WTC11 (cell line): ENCODE data around the gene RASEF. TPM values are rescaled to one million over a fixed set of nuclear protein-coding genes. Genes with fewer than 3 reads are reported as not detected.
"Not testable (repeated sequence)": the region's sequence is repeated elsewhere in the genome, so short reads cannot be mapped to it uniquely, and the experiment has no call there.

Experiments
- ATAC-seq: fragments of 200-7000 bp; cut with Tn5 transposase; 2 replicates; pipeline ENCODE4 v1.10.0; 2021; ENCODE audit warnings: mild to moderate bottlenecking, moderate library complexity
- CTCF ChIA-PET: fragments of 300-600 bp; sonication (Branson Sonifier 250); formaldehyde crosslinking; loops from one replicate; lab custom pipeline; 2021; ENCODE audit warnings: antibody characterized with exemption; lab: Charles Lee
- POLR2A ChIA-PET: fragments of 350-600 bp; sonication (Branson Sonifier 250); formaldehyde crosslinking; loops from one replicate; lab custom pipeline; 2021; ENCODE audit warnings: antibody characterized with exemption; lab: Charles Lee
- DNase-seq: peaks from one replicate; pipeline ENCODE4 v3.0.0; 2021; ENCODE audit warnings: low spot score
- H3K27ac Mint-ChIP-seq: 2 replicates; pipeline ENCODE4 v1.8.0; 2021; ENCODE audit warnings: mixed read lengths
- H3K27me3 Mint-ChIP-seq: 2 replicates; pipeline ENCODE4 v1.8.0; 2021; ENCODE audit warnings: low read depth, mild to moderate bottlenecking, moderate library complexity, mixed read lengths
- H3K36me3 Mint-ChIP-seq: 2 replicates; pipeline ENCODE4 v1.8.0; 2021; ENCODE audit warnings: mixed read lengths
- H3K4me1 Mint-ChIP-seq: 2 replicates; pipeline ENCODE4 v1.8.0; 2022; ENCODE audit warnings: mixed read lengths
- H3K4me3 Mint-ChIP-seq: 2 replicates; pipeline ENCODE4 v1.8.0; 2021; ENCODE audit warnings: mild to moderate bottlenecking, moderate library complexity, mixed read lengths
- H3K9me3 Mint-ChIP-seq: 2 replicates; pipeline ENCODE4 v1.8.0; 2021; ENCODE audit warnings: mixed read lengths
- ATF1 ChIP-seq: sonication (generic); formaldehyde crosslinking; IDR thresholded peaks from 2 replicates; pipeline ENCODE4 v1.8.1; 2023; ENCODE audit warnings: mild to moderate bottlenecking, moderate library complexity, missing genetic modification reagents
- FOXJ3 ChIP-seq: sonication (generic); formaldehyde crosslinking; IDR thresholded peaks from 2 replicates; pipeline ENCODE4 v1.9.0; 2021; ENCODE audit warnings: missing genetic modification reagents, mild to moderate bottlenecking, borderline replicate concordance
- IRF2 ChIP-seq: sonication (generic); formaldehyde crosslinking; IDR thresholded peaks from 2 replicates; pipeline ENCODE4 v1.8.0; 2022; ENCODE audit warnings: low read depth, missing genetic modification reagents, borderline replicate concordance
- NR2C2 ChIP-seq: sonication (generic); formaldehyde crosslinking; IDR thresholded peaks from 2 replicates; pipeline ENCODE4 v1.8.0; 2022; ENCODE audit warnings: mild to moderate bottlenecking, missing genetic modification reagents
- NR3C1 ChIP-seq: sonication (generic); formaldehyde crosslinking; conservative IDR thresholded peaks from 2 replicates; pipeline ENCODE4 v1.8.1; 2023; ENCODE audit warnings: low read depth, mild to moderate bottlenecking, missing genetic modification reagents
- OVOL2 ChIP-seq: fragments of 250-450 bp; sonication (Bioruptor Pico); IDR thresholded peaks from 2 replicates; pipeline ENCODE4 v1.9.0; 2021; ENCODE audit warnings: mild to moderate bottlenecking, borderline replicate concordance
- SP1 ChIP-seq: sonication (generic); formaldehyde crosslinking; conservative IDR thresholded peaks from 2 replicates; pipeline ENCODE4 v1.8.1; 2022; ENCODE audit warnings: missing genetic modification reagents
- TCF7 ChIP-seq: sonication (generic); formaldehyde crosslinking; IDR thresholded peaks from 2 replicates; pipeline ENCODE4 v1.8.0; 2022; ENCODE audit warnings: mild to moderate bottlenecking, low read depth, missing genetic modification reagents, moderate library complexity
- ZNF232 ChIP-seq: sonication (generic); formaldehyde crosslinking; IDR thresholded peaks from 2 replicates; pipeline ENCODE4 v1.8.0; 2022; ENCODE audit warnings: mild to moderate bottlenecking, missing genetic modification reagents
- ZNF416 ChIP-seq: fragments of 250-450 bp; sonication (Bioruptor Pico); IDR thresholded peaks from 2 replicates; pipeline ENCODE4 v1.9.0; 2021; ENCODE audit warnings: mild to moderate bottlenecking, inconsistent platforms
- ZNF671 ChIP-seq: fragments of 250-450 bp; sonication (Bioruptor Pico); IDR thresholded peaks from 2 replicates; pipeline ENCODE4 v1.8.0; 2021; ENCODE audit warnings: mild to moderate bottlenecking
- total RNA-seq: library from RNA; stranded (reverse); gene quantifications from 3 replicates; pipeline ENCODE4 v1.2.3, GENCODE V29; 2021
- TF ChIP-seq, protein P1 (sequence below): fragments of 250-450 bp; sonication (Bioruptor Pico); IDR thresholded peaks from 2 replicates; pipeline ENCODE4 v1.9.0; 2021; ENCODE audit warnings: mild to moderate bottlenecking
- TF ChIP-seq, protein P2 (sequence below): sonication (generic); formaldehyde crosslinking; IDR thresholded peaks from 2 replicates; pipeline ENCODE4 v1.8.1; 2022; ENCODE audit warnings: missing genetic modification reagents, borderline replicate concordance
- TF ChIP-seq, protein P3 (sequence below): sonication (generic); formaldehyde crosslinking; IDR thresholded peaks from 2 replicates; pipeline ENCODE4 v1.8.0; 2023; ENCODE audit warnings: missing genetic modification reagents, mild to moderate bottlenecking, borderline replicate concordance
- TF ChIP-seq, protein P4 (sequence below): fragments of 250-450 bp; sonication (Bioruptor Pico); IDR thresholded peaks from 2 replicates; pipeline ENCODE4 v1.9.0; 2021; ENCODE audit warnings: mild to moderate bottlenecking
- TF ChIP-seq, protein P5 (sequence below): sonication (generic); formaldehyde crosslinking; IDR thresholded peaks from 2 replicates; pipeline ENCODE4 v1.8.1; 2022; ENCODE audit warnings: mild to moderate bottlenecking, moderate library complexity, missing genetic modification reagents

RASEF gene
- total RNA-seq, 1 experiment from 2014 or later, result 6.5 TPM

DNA sequence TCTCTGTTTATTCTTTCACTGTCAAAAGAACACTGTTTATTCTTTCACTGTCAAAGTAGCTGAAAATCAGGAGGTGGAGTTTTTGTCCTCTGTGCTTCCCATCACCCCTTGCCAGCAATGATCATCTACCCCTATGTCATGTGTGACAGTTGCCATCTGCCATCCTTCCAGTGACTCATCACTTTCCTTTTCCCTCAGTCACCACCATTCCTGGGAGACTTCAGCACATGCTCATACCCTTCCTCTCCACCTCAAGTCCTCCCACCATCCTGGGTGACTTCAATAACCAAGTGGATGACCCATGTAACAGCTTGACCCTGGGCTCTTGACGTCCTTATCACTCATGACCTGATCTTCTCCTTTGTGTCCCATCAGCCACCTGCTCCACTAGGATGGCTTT lies 43.3 kb upstream of the RASEF start:
- no peak for DNase-seq
- POLR2A ChIA-PET, result no interaction called here
- H3K36me3 Mint-ChIP-seq, result no peaks in the 10 kb centered on the region; the same call in 1 of the 2 replicates
- H3K4me1 Mint-ChIP-seq, result no peaks in the 10 kb centered on the region
- H3K27me3 Mint-ChIP-seq, result no peaks in the 10 kb centered on the region; the same call in 1 of the 2 replicates
- no peak for TF ChIP-seq FOXJ3 (CRISPR knock-in tag)
- TF ChIP-seq, protein P1, sequence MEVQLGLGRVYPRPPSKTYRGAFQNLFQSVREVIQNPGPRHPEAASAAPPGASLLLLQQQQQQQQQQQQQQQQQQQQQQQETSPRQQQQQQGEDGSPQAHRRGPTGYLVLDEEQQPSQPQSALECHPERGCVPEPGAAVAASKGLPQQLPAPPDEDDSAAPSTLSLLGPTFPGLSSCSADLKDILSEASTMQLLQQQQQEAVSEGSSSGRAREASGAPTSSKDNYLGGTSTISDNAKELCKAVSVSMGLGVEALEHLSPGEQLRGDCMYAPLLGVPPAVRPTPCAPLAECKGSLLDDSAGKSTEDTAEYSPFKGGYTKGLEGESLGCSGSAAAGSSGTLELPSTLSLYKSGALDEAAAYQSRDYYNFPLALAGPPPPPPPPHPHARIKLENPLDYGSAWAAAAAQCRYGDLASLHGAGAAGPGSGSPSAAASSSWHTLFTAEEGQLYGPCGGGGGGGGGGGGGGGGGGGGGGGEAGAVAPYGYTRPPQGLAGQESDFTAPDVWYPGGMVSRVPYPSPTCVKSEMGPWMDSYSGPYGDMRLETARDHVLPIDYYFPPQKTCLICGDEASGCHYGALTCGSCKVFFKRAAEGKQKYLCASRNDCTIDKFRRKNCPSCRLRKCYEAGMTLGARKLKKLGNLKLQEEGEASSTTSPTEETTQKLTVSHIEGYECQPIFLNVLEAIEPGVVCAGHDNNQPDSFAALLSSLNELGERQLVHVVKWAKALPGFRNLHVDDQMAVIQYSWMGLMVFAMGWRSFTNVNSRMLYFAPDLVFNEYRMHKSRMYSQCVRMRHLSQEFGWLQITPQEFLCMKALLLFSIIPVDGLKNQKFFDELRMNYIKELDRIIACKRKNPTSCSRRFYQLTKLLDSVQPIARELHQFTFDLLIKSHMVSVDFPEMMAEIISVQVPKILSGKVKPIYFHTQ (CRISPR knock-in tag), result no peak
- no peak for TF ChIP-seq IRF2 (CRISPR knock-in tag)
- TF ChIP-seq ZNF671 (CRISPR knock-in tag), result no peak
- TF ChIP-seq, protein P2, sequence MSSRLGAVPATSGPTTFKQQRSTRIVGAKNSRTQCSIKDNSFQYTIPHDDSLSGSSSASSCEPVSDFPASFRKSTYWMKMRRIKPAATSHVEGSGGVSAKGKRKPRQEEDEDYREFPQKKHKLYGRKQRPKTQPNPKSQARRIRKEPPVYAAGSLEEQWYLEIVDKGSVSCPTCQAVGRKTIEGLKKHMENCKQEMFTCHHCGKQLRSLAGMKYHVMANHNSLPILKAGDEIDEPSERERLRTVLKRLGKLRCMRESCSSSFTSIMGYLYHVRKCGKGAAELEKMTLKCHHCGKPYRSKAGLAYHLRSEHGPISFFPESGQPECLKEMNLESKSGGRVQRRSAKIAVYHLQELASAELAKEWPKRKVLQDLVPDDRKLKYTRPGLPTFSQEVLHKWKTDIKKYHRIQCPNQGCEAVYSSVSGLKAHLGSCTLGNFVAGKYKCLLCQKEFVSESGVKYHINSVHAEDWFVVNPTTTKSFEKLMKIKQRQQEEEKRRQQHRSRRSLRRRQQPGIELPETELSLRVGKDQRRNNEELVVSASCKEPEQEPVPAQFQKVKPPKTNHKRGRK, result no peak
- TF ChIP-seq ZNF232, result no peak
- no peak for TF ChIP-seq NR2C2 (CRISPR knock-in tag)
- TF ChIP-seq, protein P3, sequence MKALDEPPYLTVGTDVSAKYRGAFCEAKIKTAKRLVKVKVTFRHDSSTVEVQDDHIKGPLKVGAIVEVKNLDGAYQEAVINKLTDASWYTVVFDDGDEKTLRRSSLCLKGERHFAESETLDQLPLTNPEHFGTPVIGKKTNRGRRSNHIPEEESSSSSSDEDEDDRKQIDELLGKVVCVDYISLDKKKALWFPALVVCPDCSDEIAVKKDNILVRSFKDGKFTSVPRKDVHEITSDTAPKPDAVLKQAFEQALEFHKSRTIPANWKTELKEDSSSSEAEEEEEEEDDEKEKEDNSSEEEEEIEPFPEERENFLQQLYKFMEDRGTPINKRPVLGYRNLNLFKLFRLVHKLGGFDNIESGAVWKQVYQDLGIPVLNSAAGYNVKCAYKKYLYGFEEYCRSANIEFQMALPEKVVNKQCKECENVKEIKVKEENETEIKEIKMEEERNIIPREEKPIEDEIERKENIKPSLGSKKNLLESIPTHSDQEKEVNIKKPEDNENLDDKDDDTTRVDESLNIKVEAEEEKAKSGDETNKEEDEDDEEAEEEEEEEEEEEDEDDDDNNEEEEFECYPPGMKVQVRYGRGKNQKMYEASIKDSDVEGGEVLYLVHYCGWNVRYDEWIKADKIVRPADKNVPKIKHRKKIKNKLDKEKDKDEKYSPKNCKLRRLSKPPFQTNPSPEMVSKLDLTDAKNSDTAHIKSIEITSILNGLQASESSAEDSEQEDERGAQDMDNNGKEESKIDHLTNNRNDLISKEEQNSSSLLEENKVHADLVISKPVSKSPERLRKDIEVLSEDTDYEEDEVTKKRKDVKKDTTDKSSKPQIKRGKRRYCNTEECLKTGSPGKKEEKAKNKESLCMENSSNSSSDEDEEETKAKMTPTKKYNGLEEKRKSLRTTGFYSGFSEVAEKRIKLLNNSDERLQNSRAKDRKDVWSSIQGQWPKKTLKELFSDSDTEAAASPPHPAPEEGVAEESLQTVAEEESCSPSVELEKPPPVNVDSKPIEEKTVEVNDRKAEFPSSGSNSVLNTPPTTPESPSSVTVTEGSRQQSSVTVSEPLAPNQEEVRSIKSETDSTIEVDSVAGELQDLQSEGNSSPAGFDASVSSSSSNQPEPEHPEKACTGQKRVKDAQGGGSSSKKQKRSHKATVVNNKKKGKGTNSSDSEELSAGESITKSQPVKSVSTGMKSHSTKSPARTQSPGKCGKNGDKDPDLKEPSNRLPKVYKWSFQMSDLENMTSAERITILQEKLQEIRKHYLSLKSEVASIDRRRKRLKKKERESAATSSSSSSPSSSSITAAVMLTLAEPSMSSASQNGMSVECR, result no peak
- TF ChIP-seq SP1, result no peak
- TF ChIP-seq NR3C1 (CRISPR knock-in tag), result no peak
- TF ChIP-seq, all 79 proteins: peak for 0
- peaks cover 5% of the 10 kb centered on the region for H3K9me3 Mint-ChIP-seq
- ATAC-seq, result no peak
- CTCF ChIA-PET, result no interaction called here
- no peak overlapping the region for H3K27ac Mint-ChIP-seq
- H3K4me3 Mint-ChIP-seq, result no peak overlapping the region

DNA sequence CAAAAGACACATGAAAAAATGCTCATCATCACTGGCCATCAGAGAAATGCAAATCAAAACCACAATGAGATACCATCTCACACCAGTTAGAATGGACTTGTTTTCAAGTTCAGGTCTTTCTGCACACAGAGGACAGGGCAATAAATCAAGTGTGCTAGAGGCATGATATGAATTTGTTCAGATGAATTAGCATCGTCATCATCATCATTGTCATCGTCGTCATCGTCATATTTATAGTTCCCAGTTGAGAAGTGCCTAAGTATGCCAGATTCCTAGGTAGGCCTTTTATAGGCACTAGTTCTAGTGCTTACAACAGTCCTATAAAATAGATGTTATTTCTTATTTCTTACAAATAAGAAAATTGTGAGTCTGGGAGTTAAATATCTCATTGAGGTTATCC lies 34.7 kb upstream of the RASEF start:
- no peak for ATAC-seq
- Mint-ChIP-seq H3K27me3 (no peaks in the 10 kb centered on the region), H3K4me3 (no peak overlapping the region), H3K27ac (no peak overlapping the region), H3K36me3 (no peaks in the 10 kb centered on the region), H3K9me3 (peaks cover 20% of the 10 kb centered on the region), H3K4me1 (no peaks in the 10 kb centered on the region)
- POLR2A ChIA-PET, result no interaction called here
- CTCF ChIA-PET, result no interaction called here
- TF ChIP-seq, protein P4, sequence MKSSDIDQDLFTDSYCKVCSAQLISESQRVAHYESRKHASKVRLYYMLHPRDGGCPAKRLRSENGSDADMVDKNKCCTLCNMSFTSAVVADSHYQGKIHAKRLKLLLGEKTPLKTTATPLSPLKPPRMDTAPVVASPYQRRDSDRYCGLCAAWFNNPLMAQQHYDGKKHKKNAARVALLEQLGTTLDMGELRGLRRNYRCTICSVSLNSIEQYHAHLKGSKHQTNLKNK (CRISPR knock-in tag), result no peak
- TF ChIP-seq ZNF416 (CRISPR knock-in tag), result no peak
- no peak for TF ChIP-seq TCF7
- TF ChIP-seq OVOL2 (CRISPR knock-in tag), result no peak
- TF ChIP-seq, protein P5, sequence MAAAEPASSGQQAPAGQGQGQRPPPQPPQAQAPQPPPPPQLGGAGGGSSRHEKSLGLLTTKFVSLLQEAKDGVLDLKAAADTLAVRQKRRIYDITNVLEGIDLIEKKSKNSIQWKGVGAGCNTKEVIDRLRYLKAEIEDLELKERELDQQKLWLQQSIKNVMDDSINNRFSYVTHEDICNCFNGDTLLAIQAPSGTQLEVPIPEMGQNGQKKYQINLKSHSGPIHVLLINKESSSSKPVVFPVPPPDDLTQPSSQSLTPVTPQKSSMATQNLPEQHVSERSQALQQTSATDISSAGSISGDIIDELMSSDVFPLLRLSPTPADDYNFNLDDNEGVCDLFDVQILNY (CRISPR knock-in tag), result no peak
- TF ChIP-seq ATF1 (CRISPR knock-in tag), result no peak
- no peak for DNase-seq

DNA sequence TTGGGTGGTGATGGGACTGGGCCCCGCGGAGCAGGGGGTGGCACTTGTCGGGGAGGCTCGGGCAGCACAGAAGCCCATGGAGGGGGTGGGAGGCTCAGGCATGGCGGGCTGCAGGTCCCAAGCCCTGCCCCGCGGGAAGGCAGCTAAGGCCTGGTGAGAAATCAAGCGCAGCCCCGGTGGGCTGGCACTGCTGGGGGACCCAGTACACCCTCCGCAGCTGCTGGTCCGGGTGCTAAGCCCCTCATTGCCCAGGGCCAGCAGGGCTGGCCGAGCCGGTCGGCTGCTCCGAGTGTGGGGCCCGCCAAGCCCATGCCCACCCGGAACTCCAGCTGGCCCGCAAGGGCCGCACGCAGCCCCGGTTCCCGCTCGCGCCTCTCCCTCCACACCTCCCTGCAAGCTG lies 30.4 kb upstream of the RASEF start:
- POLR2A ChIA-PET, CTCF ChIA-PET: not testable (repeated sequence)

More for the DNA sequence above, 30.4 kb upstream of the RASEF start:
- not testable (repeated sequence) for H3K27me3 Mint-ChIP-seq, ATAC-seq, H3K27ac Mint-ChIP-seq, H3K4me1 Mint-ChIP-seq, H3K36me3 Mint-ChIP-seq, DNase-seq, H3K4me3 Mint-ChIP-seq
- peaks cover 20% of the 10 kb centered on the region for H3K9me3 Mint-ChIP-seq
